Adrenal gland (tissue), 12 donors: ENCODE results near the gene GLB1L3. TPM values are rescaled to one million over a fixed set of nuclear protein-coding genes. Genes with fewer than 3 reads are reported as not detected.

Experiments used
- DNase-seq, 7 donors: peaks; one replicate each; pipeline ENCODE4 v3.0.0-alpha.2; 2019 to 2020
- H3K27ac ChIP-seq, 5 donors: fragments of 200-600 bp; sonication (generic) in 4 of 5; 1 replicate in 3 of 5; 2 replicates in 2 of 5; pipeline versions ENCODE4 v1.5.1 to v1.8.0; 2016 to 2020; ENCODE audit warnings: mild to moderate bottlenecking in 1 of 5
- H3K27me3 ChIP-seq: fragments of 200-600 bp; 2 replicates; pipeline ENCODE4 v1.8.0; 2021
- H3K36me3 ChIP-seq, 2 donors: fragments of 200-600 bp; replicated peaks in 1 of 2; 1 replicate in 1 of 2; 2 replicates in 1 of 2; pipeline versions ENCODE4 v1.5.1 to v1.8.0; 2018 to 2022
- H3K4me1 ChIP-seq, 2 donors: fragments of 200-600 bp; replicated peaks in 1 of 2; 1 replicate in 1 of 2; 2 replicates in 1 of 2; pipeline versions ENCODE4 v1.5.1 to v1.8.0; 2018 to 2021
- H3K4me3 ChIP-seq, 4 donors: fragments of 200-600 bp; sonication (generic) in 3 of 4; one replicate each; pipeline ENCODE4 v1.5.1; 2016 to 2018
- H3K9me3 ChIP-seq, 3 donors: fragments of 200-600 bp; sonication (generic) in 1 of 3; replicated peaks in 1 of 3; 1 replicate in 2 of 3; 2 replicates in 1 of 3; pipeline versions ENCODE4 v1.5.1 to v1.8.0; 2016 to 2021
- POLR2A ChIP-seq, 2 donors: fragments of 450-650 bp; IDR thresholded peaks; one replicate each; pipeline ENCODE4 v1.6.1; 2017; ENCODE audit warnings: antibody characterized with exemption in 2 of 2, mild to moderate bottlenecking in 2 of 2, moderate library complexity in 1 of 2
- WGBS, 4 donors: extraction: QIAGEN DNeasy Blood & Tissue Kit in 2 of 4; methylation state at CpG; one replicate each; pipeline versions ENCODE4 v1.1.5 to v1.1.7; 2013 to 2017; 5-methylcytosine and 5-hydroxymethylcytosine counted together
- intact Hi-C, 2 donors: fragments of 100-400 bp; cut with DNase I; formaldehyde crosslinking; loops; one replicate each; pipeline versions ENCODE4 v1.14.1 to v1.15.0; 2022 to 2023
- polyA plus RNA-seq, 3 donors: library from polyadenylated mRNA; stranded (reverse); fragments of 200-250 nt in 2 of 3; fragments of 350-450 nt in 1 of 3; fragmentation: Illumina TruSeq in 1 of 3; extraction: RNeasy Lipid Tissue Mini Kit (QIAGEN cat#74804) in 1 of 3; gene quantifications; one replicate each; pipeline ENCODE4 v1.2.3, GENCODE V29; 2013 to 2014
- total RNA-seq, 9 donors: library from RNA; depleted of rRNA in 4 of 9; stranded (reverse); fragments of >200 nt in 4 of 9; fragments of 120-200 nt in 1 of 9; fragmentation: NEBNext Ultra II Directional in 1 of 9; extraction: Animal tissue kit (Norgen Biotek cat#: 25700) in 1 of 9; gene quantifications; one replicate each; pipeline versions ENCODE4 v1.1.0 to v1.2.4, GENCODE V29; 2013 to 2023
- TF ChIP-seq, protein P1 (sequence below), 6 experiments: fragments of 450-650 bp in 4 of 6; fragments of 200-600 bp in 2 of 6; sonication (generic) in 1 of 6; IDR thresholded peaks; 1 replicate in 5 of 6; 2 replicates in 1 of 6; pipeline versions ENCODE4 v1.5.1 to v1.8.0; 2016 to 2021; ENCODE audit warnings: antibody characterized with exemption in 6 of 6, mild to moderate bottlenecking in 2 of 6, moderate library complexity in 1 of 6
- donor health status: healthy with polysubstance abuse.
- donor health status: Bipolar disorder and iron deficiency.
- donor health status: DM: yes; HTN: yes; CAD: no.
- donor health status: DM: no; HTN: no; CAD: no.
- donor health status: DM: no; HTN: no; CAD: no.
- donor health status: DM: yes; HTN: yes; CAD: no.

Gene GLB1L3
- total and polyA plus RNA-seq, 12 donors = 0.06 to 1.4 (median 0.51) TPM; not detected in 5

DNA sequence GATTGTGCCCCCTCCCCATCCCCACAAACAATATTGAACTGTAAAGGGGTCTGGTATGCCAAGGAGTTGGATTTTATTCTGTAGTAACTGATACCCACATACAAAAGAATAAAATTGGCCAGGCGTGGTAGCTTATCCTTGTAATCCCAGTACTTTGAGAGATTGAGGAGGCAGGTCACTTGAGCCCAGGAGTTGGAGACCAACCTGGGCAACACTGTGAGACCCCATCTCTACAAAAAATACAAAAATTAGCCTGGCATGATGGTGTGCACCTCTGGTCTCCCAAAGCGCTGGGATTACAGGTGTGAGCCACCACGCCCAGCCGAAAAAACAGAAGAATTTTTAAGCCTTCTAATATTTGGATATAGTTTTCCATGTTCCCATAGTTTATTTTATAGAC, 4.2 kb upstream of the GLB1L3 start:
- no peak overlapping the region for H3K27ac ChIP-seq
- peaks cover 0 to 14% of the 10 kb centered on the region in 2 donors for H3K4me1 ChIP-seq
- H3K4me3 ChIP-seq = no peak overlapping the region
- no peaks in the 10 kb centered on the region for H3K9me3 ChIP-seq
- no peak for TF ChIP-seq POLR2A (IDR thresholded peaks at IDR 0.05)
- TF ChIP-seq, protein P1, sequence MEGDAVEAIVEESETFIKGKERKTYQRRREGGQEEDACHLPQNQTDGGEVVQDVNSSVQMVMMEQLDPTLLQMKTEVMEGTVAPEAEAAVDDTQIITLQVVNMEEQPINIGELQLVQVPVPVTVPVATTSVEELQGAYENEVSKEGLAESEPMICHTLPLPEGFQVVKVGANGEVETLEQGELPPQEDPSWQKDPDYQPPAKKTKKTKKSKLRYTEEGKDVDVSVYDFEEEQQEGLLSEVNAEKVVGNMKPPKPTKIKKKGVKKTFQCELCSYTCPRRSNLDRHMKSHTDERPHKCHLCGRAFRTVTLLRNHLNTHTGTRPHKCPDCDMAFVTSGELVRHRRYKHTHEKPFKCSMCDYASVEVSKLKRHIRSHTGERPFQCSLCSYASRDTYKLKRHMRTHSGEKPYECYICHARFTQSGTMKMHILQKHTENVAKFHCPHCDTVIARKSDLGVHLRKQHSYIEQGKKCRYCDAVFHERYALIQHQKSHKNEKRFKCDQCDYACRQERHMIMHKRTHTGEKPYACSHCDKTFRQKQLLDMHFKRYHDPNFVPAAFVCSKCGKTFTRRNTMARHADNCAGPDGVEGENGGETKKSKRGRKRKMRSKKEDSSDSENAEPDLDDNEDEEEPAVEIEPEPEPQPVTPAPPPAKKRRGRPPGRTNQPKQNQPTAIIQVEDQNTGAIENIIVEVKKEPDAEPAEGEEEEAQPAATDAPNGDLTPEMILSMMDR (IDR thresholded peaks at IDR 0.05) = no peak
- 87 to 92% (median 90%) methylated on average over 4 of the region's 4 CpGs for WGBS, 4 donors
- peak in 1 of 7 donors; percentile 20 for DNase-seq
- no peaks in the 10 kb centered on the region for H3K36me3 ChIP-seq
- H3K27me3 ChIP-seq = peaks cover 50% of the 10 kb centered on the region
- intact Hi-C loops = no loop called here

DNA sequence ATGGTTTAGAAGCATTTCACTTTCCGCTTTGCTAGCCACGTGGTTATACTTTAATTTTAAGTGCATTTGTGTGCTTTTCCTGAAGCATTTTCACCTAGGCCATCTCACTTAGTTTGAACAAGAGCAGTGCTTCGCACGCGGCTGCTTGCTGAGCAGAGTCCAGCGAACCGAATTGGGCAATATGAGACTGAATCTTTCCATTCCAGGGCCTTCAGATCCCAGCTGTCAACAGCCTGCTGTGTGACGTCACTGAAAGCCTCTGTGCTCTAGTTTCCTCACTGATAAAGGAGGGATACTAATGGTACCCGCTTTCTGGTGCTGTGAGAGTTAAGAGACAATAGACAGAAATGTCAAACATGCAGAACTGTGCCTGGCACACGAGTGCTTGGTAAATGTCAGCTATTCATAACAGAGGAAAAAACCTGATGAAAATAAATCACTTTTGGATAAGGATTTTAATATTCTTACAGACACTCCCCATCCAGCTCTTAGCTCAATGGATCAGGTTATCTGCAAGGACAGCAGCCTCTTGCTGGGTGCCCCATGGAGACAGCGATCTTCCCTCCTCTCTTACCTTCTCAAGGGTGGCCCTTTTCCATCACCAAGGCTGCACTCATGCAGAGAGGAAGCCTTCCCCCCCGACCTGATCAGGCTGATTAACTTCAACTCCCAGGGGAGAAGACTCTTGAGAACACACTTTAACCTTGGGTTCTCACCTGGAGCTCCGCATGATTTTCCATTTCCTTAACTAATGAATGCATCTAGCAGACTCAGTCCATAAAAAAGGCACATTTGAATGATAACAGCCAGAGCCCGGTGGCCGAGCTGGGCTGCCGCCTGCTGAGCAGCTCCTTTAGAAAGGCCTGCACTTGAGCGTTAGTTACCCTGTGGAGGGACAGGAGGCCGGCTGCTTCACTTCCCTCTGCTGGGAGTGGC, 3.5 kb upstream of the GLB1L3 start:
- TF ChIP-seq POLR2A (IDR thresholded peaks at IDR 0.05) = no peak
- TF ChIP-seq, protein P1 (IDR thresholded peaks at IDR 0.05) = no peak
- WGBS, 4 donors = 29 to 37% (median 35%) methylated on average over 18 of the region's 18 CpGs
- H3K4me1 ChIP-seq = peaks cover 0 to 17% of the 10 kb centered on the region in 2 donors
- H3K27ac ChIP-seq = no peak overlapping the region
- peaks cover 57% of the 10 kb centered on the region for H3K27me3 ChIP-seq
- no peak overlapping the region for H3K4me3 ChIP-seq
- peak in 2 of 7 donors; percentile 35 to 61 for DNase-seq
- H3K9me3 ChIP-seq = no peaks in the 10 kb centered on the region
- no peaks in the 10 kb centered on the region for H3K36me3 ChIP-seq
- intact Hi-C loops = no loop called here

DNA sequence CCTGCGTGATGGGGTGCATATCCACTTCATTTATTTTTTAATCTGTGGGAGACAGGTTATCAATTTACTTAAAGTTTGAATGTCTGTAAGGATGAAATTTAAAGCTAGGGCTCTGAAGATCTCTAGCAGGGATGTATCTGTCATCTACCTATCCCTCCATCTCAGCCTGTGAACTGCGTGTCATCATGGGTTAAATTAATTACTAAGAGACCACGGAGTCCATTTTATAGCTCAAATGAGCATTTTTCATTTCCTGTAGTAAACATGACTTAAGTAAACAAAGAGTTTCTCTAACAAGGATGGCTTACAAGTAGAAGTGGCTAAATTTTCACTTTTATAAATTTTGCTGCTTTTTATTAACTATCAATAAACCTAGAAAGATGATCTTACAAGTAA, 2.9 kb upstream of the GLB1L3 start:
- intact Hi-C loops = no loop called here
- H3K27me3 ChIP-seq = peaks cover 63% of the 10 kb centered on the region
- 28 to 46% (median 31%) methylated on average over 3 of the region's 3 CpGs for WGBS, 4 donors
- no peaks in the 10 kb centered on the region for H3K36me3 ChIP-seq
- no peak overlapping the region for H3K4me3 ChIP-seq
- no peak overlapping the region for H3K27ac ChIP-seq
- H3K9me3 ChIP-seq = no peaks in the 10 kb centered on the region
- DNase-seq = no peak
- peaks cover 0 to 17% of the 10 kb centered on the region in 2 donors for H3K4me1 ChIP-seq
- no peak for TF ChIP-seq POLR2A (IDR thresholded peaks at IDR 0.05)
- TF ChIP-seq, protein P1 (IDR thresholded peaks at IDR 0.05) = no peak

DNA sequence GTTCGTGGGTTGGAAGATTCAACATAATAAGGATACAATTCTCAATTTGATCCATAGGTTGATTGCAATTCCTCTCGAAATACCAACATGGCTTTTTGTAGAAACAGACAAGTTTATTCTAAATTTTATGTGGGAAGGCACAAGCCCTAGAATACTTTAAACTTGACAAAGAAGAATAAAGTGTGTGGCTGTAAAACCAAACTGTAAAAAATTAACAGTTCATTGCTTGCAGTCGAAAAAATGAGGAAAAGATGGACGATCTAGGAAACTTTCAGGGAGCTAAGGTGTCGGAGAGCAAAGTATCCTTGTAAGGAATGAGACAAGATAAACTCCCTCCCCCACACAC, 1.0 kb upstream of the GLB1L3 start:
- no peak overlapping the region for H3K4me3 ChIP-seq
- no peaks in the 10 kb centered on the region for H3K9me3 ChIP-seq
- 23 to 36% (median 27%) methylated on average over 5 of the region's 5 CpGs for WGBS, 4 donors
- no peaks in the 10 kb centered on the region for H3K36me3 ChIP-seq
- DNase-seq = no peak
- intact Hi-C loops = no loop called here
- peaks cover 68% of the 10 kb centered on the region for H3K27me3 ChIP-seq
- TF ChIP-seq POLR2A (IDR thresholded peaks at IDR 0.05) = no peak
- TF ChIP-seq, protein P1 (IDR thresholded peaks at IDR 0.05) = no peak
- peaks cover 0 to 17% of the 10 kb centered on the region in 2 donors for H3K4me1 ChIP-seq
- H3K27ac ChIP-seq = no peak overlapping the region
